IPS-NIHi7 (cell line): ENCODE measurements around the gene NME1.

Experiments
- DNase-seq: peaks from one replicate; pipeline ENCODE4 v3.0.0; 2012; ENCODE audit warnings: mixed read lengths; ENCODE audit errors: extremely low spot score

Gene NME1

DNA sequence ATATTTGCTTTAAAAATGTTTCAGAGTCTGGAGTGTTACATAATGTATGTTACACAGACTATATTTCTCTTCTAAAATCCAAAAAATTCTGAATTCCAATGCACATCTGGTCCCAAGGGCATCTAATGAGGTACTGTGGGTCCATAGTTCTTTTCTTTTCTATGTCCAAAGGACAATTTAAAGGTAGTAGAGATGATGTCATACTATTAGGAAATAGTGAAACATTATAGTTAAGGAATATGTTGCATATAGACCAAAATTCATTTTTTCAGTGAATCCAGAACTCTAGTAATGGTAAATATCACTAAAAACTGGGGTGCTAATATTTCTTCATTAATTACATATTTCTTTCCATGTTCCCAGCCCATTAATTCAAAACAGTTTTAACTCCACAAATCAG is 35.8 kb downstream of the NME1 start:
- DNase-seq, result no peak

DNA sequence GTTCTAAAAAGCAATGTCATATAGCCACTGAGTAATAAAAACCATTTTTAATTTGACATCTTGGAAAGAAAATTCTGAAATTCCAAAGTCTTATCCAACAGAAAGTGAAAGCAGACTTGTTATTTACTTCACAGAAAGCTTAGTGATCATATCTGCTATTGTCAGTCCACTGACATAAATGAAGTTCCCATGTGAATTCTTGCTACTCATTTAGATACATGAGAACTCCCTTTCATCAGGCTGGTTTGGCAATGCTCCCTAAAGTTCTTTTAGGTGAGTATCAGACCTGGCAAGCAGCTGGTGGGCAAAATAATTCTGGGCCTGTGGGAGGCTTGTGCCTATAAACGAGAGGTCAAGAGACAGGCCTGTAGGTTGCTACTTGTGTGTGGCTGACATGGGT is 36.3 kb downstream of the NME1 start:
- no peak for DNase-seq

DNA sequence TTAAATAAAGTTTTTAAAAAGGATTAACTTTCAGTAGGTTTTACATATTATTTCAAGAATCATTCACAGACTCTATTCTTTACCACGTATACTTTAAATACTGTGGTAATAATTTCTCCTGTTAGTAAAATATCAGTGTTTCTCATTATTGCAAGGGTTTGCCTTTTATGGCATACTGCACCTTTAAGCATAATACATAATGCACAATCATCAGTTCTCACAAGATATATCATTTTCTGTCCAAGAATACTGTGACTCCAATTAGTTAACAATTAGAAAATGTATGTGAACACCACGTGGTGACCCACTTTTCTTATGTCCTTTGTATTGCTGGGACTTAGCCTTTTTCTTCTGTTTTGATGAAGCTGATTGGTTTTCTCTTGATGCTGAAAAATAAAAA is 38.5 kb downstream of the NME1 start:
- DNase-seq, result no peak

GRCh38 chr17:51197754-51198153 is 44.4 kb downstream of the NME1 start:
- no peak for DNase-seq

- no peak for DNase-seq
These were observed 46.9 kb downstream of the NME1 start for GRCh38 chr17:51200295-51200694.

- DNase-seq, result no peak
These were observed 47.5 kb downstream of the NME1 start for GRCh38 chr17:51200846-51201245.

DNA sequence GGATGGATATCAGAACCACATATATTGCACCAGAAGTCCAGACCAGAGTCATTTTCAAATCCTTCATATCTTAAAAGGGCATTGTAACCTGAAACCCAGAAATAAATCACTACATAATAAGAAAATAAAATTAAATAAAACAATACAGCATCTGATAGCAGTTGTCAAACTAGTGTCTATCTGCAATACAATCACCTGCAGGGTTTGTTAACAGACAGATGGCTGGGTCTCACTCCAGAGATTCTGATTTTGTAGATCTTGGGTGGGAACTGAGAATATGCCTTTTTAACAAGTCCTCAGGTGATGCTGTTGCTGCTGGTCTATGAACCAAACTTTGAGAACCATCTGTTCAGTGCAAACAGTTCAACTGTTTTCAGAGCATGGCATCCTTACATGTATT is 50.5 kb downstream of the NME1 start:
- no peak for DNase-seq
